HepG2 (cell line): ENCODE measurements around the gene RASIP1. TPM values are rescaled to one million over a fixed set of nuclear protein-coding genes. Genes with fewer than 3 reads are reported as not detected.
A peak's percentile ranks its signal among the peaks of the same experiment; 100 is the strongest.

Source experiments
- ARID5B ChIP-seq: IDR thresholded peaks from 2 replicates; pipeline ENCODE4 v1.4.0; 2020; ENCODE audit warnings: mild to moderate bottlenecking, missing genetic modification reagents
- CEBPZ ChIP-seq: IDR thresholded peaks from 2 replicates; pipeline ENCODE4 v1.6.1; 2012; ENCODE audit warnings: low read length, improper control_type of control experiment
- LCORL ChIP-seq, 2 experiments: fragments of 450-650 bp in 1 of 2; sonication (generic) in 1 of 2; formaldehyde crosslinking in 1 of 2; IDR thresholded peaks; 2 replicates each; pipeline versions ENCODE4 v1.5.0 to v1.6.1; 2017 to 2020; ENCODE audit warnings: antibody characterized with exemption in 1 of 2, missing genetic modification reagents in 1 of 2
- RNF2 ChIP-seq: fragments of 450-650 bp; conservative IDR thresholded peaks from 2 replicates; pipeline ENCODE4 v1.6.1; 2016; ENCODE audit warnings: low read depth
- SAFB2 ChIP-seq: sonication (generic); formaldehyde crosslinking; IDR thresholded peaks from 2 replicates; pipeline ENCODE4 v1.5.1; 2020; ENCODE audit warnings: missing genetic modification reagents, low read depth, mild to moderate bottlenecking, borderline replicate concordance
- SMAD1 ChIP-seq: sonication (generic); formaldehyde crosslinking; IDR thresholded peaks from 2 replicates; pipeline ENCODE4 v1.4.0; 2020; ENCODE audit warnings: missing genetic modification reagents, low read depth, mild to moderate bottlenecking, borderline replicate concordance
- SNAPC4 ChIP-seq: sonication (generic); formaldehyde crosslinking; IDR thresholded peaks from 2 replicates; pipeline ENCODE4 v1.4.0; 2020; ENCODE audit warnings: mild to moderate bottlenecking, missing genetic modification reagents
- ZNF251 ChIP-seq: sonication (generic); formaldehyde crosslinking; IDR thresholded peaks from 2 replicates; pipeline ENCODE4 v1.9.0; 2021; ENCODE audit warnings: mild to moderate bottlenecking, missing genetic modification reagents
- ZNF552 ChIP-seq: sonication (generic); formaldehyde crosslinking; IDR thresholded peaks from 2 replicates; pipeline ENCODE4 v1.9.0; 2022; ENCODE audit warnings: missing genetic modification reagents, mild to moderate bottlenecking, borderline replicate concordance
- ZNF790 ChIP-seq: sonication (generic); formaldehyde crosslinking; IDR thresholded peaks from 2 replicates; pipeline ENCODE4 v1.8.0; 2022; ENCODE audit warnings: missing genetic modification reagents, mild to moderate bottlenecking, borderline replicate concordance
- polyA plus RNA-seq, 8 experiments: library from polyadenylated mRNA; depleted of rRNA in 3 of 8; stranded (reverse) in 7 of 8; unstranded in 1 of 8; fragments of >200 nt; fragmentation: Illumina TruSeq in 4 of 8; extraction: Trizol in 4 of 8; gene quantifications; 2 replicates each; pipeline versions ENCODE4 v1.2.1 to v1.2.3, GENCODE V29; 2011 to 2016; ENCODE audit warnings: low read depth in 4 of 8, missing spikeins in 1 of 8, mixed read lengths in 1 of 8; ENCODE audit not compliant: insufficient read depth in 1 of 8
- total RNA-seq, 5 experiments: library from RNA; depleted of rRNA; stranded (reverse); fragments of >200 nt; fragmentation: Illumina TruSeq; extraction: Trizol; gene quantifications; 2 replicates each; pipeline ENCODE4 v1.2.3, GENCODE V29; 2016; ENCODE audit warnings: low read depth in 1 of 5
- TF ChIP-seq, protein P1 (sequence below): sonication (generic); formaldehyde crosslinking; IDR thresholded peaks from 2 replicates; pipeline ENCODE4 v1.4.0; 2020; ENCODE audit warnings: missing genetic modification reagents

The RASIP1 gene
- total and polyA plus RNA-seq, 2 of the 13 experiments (the other 11 are each of a cell fraction or from before 2014, with no cell fraction given): 0.44 to 0.58 TPM

DNA sequence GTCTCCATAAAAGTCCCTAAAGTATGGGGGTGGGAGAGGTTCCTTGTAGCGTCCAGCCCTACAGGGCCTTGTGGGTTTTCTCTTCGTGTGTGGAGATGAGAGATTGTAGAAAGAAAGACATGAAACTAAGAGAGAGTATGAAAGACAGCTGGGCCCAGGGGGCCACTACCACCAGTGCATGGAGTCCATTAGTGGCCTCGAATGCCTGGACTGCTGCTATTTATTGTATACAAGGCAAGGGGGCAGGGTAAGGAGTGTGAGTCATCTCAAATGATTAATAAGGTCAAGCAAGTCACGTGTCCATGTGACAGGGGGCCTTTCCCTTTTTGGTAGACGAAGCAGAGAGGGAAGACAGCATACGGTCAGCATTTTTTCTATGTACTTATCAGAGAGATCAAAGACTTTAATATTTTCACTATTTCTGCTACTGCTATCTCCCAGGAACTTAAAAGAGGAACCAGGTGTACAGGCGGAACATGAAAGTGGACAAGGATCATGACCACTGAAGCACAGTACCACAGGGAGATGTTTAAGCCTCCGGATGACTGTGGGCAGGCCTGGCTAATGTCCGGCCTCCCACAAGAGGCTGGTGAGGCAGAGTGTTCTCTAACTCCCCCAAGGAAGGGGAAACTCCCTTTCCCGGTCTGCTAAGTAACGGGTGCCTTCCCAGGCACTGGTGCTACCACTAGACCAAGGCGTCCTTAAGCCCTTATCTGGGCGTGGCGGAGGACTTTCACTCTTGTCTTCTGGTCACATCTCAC, 40.4 kb upstream of the RASIP1 start (continued):
- TF ChIP-seq SNAPC4 (CRISPR knock-in tag) (no peak), ZNF251 (CRISPR knock-in tag) (no peak), CEBPZ (no peak), ZNF552 (no peak), RNF2 (no peak), SAFB2 (no peak), LCORL (IDR thresholded peaks at IDR 0.05) (no peak), LCORL (CRISPR knock-in tag; IDR thresholded peaks at IDR 0.05) (no peak), ARID5B (CRISPR knock-in tag) (peak; percentile 70), SMAD1 (CRISPR knock-in tag) (no peak), ZNF790 (no peak)
- TF ChIP-seq, protein P1, sequence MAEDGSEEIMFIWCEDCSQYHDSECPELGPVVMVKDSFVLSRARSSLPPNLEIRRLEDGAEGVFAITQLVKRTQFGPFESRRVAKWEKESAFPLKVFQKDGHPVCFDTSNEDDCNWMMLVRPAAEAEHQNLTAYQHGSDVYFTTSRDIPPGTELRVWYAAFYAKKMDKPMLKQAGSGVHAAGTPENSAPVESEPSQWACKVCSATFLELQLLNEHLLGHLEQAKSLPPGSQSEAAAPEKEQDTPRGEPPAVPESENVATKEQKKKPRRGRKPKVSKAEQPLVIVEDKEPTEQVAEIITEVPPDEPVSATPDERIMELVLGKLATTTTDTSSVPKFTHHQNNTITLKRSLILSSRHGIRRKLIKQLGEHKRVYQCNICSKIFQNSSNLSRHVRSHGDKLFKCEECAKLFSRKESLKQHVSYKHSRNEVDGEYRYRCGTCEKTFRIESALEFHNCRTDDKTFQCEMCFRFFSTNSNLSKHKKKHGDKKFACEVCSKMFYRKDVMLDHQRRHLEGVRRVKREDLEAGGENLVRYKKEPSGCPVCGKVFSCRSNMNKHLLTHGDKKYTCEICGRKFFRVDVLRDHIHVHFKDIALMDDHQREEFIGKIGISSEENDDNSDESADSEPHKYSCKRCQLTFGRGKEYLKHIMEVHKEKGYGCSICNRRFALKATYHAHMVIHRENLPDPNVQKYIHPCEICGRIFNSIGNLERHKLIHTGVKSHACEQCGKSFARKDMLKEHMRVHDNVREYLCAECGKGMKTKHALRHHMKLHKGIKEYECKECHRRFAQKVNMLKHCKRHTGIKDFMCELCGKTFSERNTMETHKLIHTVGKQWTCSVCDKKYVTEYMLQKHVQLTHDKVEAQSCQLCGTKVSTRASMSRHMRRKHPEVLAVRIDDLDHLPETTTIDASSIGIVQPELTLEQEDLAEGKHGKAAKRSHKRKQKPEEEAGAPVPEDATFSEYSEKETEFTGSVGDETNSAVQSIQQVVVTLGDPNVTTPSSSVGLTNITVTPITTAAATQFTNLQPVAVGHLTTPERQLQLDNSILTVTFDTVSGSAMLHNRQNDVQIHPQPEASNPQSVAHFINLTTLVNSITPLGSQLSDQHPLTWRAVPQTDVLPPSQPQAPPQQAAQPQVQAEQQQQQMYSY (CRISPR knock-in tag): no peak
